GM10248 (cell line): ENCODE measurements around the gene WDR41.

ENCODE experiments used
- CTCF ChIA-PET: fragments of 300-600 bp; sonication (Branson Sonifier 250); formaldehyde crosslinking; extraction: SDS; loops from one replicate; lab custom pipeline; 2021; ENCODE audit warnings: antibody characterized with exemption; lab: Yijun Ruan, JAX
- POLR2A ChIA-PET: fragments of 350-650 bp; sonication (Branson Sonifier 250); formaldehyde crosslinking; extraction: SDS; loops from one replicate; lab custom pipeline; 2020; ENCODE audit warnings: antibody characterized with exemption; lab: Yijun Ruan, JAX
- DNase-seq: peaks from one replicate; pipeline ENCODE4 v3.0.0; 2012; ENCODE audit errors: extremely low spot score
- CTCF ChIP-seq: IDR thresholded peaks from 2 replicates; pipeline ENCODE4 v1.5.1; 2012; ENCODE audit warnings: mild to moderate bottlenecking, low read depth; ENCODE audit errors: extremely low read depth, missing control alignments, control extremely low read depth

WDR41 gene

GRCh38 chr5:77402796-77403195, 89.3 kb downstream of the WDR41 start:
- ChIA-PET POLR2A (no interaction called here), CTCF (no interaction called here)
- TF ChIP-seq CTCF, result no peak
- DNase-seq, result no peak

DNA sequence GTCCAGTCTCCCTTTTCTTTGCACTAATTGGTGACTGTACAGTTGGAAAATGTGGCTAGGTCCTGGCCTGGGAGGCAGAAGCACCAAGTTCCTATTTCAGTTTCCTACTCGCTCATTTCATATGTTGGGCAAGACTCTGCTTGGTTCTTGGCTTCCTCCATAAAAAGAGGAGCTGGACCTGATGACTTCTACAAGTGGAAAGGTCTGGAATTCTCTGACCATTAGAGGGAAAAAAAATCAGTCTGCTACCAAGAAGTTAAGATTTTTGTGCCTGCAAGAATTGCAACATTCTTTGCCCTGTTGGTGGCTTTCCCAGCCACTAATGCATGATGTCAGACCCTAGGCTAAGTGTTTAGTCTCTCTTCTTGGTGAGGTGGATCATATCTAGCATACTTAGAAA, 91.5 kb downstream of the WDR41 start:
- CTCF ChIA-PET, result no interaction called here
- POLR2A ChIA-PET, result no interaction called here
- no peak for TF ChIP-seq CTCF
- no peak for DNase-seq

GRCh38 chr5:77398896-77399295, 93.2 kb downstream of the WDR41 start:
- ChIA-PET CTCF (no interaction called here), POLR2A (no interaction called here)
- no peak for TF ChIP-seq CTCF
- no peak for DNase-seq

DNA sequence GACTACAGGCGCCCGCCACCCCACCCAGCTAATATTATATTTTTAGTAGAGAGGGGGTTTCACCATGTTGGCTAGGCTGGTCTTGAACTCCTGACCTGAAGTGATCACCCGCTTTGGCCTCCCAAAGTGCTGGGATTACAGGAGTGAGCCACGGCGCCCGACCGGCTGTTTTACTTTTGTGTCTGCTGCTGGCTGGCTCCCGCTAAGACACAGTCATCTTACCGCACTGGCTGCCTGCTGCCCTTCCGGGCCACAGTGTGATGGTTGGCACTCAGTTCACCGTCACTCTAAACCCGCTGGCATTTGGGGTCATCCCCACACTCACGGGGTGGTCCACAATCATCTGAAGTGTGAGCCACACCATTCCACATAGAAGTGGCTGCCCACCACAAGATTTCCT, 93.7 kb downstream of the WDR41 start:
- TF ChIP-seq CTCF, result no peak
- DNase-seq, result no peak
- ChIA-PET POLR2A (no interaction called here), CTCF (no interaction called here)

GRCh38 chr5:77397686-77398292, 94.3 kb downstream of the WDR41 start:
- POLR2A ChIA-PET, result no interaction called here
- TF ChIP-seq CTCF, result no peak
- DNase-seq, result no peak
- CTCF ChIA-PET, result interaction anchor here (0.9 kb wide), 2 partner anchors 9 to 16 kb away, joined by 3 read pairs; no protein-coding TSS in a partner anchor

DNA sequence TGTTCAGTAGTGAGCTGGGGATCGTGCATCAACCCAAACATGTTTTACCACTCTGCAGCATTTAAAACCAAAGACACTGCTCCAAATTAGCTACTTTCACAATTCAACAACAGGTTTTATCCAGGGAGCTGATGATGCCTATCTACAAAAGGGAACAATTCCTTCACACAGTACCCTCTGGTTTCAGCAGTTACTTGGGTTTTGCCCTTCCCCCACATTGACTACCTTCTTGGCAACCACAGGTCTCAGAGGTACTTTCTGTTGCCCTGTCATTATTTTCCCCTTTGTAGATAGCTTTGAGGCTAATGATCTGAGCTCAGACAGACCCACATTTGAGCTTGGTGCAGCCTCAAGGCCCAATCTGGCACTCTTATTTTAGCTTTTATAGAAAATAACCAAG, 96.1 kb downstream of the WDR41 start:
- CTCF ChIA-PET, result interaction anchor here (1.3 to 1.4 kb wide), 2 partner anchors 30 to 96 kb away, joined by 3 to 5 read pairs; partner anchors contain the start of gene WDR41
- POLR2A ChIA-PET, result no interaction called here
- DNase-seq, result no peak
- TF ChIP-seq CTCF, result no peak
